KMS-11 (cell line): ENCODE data around the gene MYO18B.

ENCODE experiments used
- H2AFZ ChIP-seq: fragments of 200-600 bp; sonication (generic); 2 replicates; pipeline ENCODE4 v1.6.1; 2016; ENCODE audit warnings: antibody characterized with exemption, mixed run types, low read depth
- H3K27ac ChIP-seq: fragments of 200-600 bp; sonication (generic); 2 replicates; pipeline ENCODE4 v1.6.1; 2016; ENCODE audit warnings: mild to moderate bottlenecking, mixed run types
- H3K27me3 ChIP-seq: fragments of 200-600 bp; sonication (generic); 2 replicates; pipeline ENCODE4 v1.6.1; 2017; ENCODE audit warnings: mild to moderate bottlenecking, low read depth, mixed run types, moderate library complexity; ENCODE audit not compliant: insufficient read depth
- H3K36me3 ChIP-seq: fragments of 200-600 bp; sonication (generic); 2 replicates; pipeline ENCODE4 v1.6.1; 2017; ENCODE audit warnings: mild to moderate bottlenecking, mixed run types; ENCODE audit not compliant: insufficient read depth
- H3K4me1 ChIP-seq: fragments of 200-600 bp; sonication (generic); 2 replicates; pipeline ENCODE4 v1.6.1; 2016; ENCODE audit warnings: mild to moderate bottlenecking, low read depth, mixed run types; ENCODE audit not compliant: poor library complexity, severe bottlenecking
- H3K4me2 ChIP-seq: fragments of 200-600 bp; sonication (generic); 2 replicates; pipeline ENCODE4 v1.7.0; 2016; ENCODE audit warnings: mild to moderate bottlenecking, mixed run types
- H3K4me3 ChIP-seq: fragments of 200-600 bp; sonication (generic); IDR thresholded peaks from 2 replicates; pipeline ENCODE4 v1.6.1; 2017; ENCODE audit warnings: low read depth, low read length, mixed read lengths; ENCODE audit not compliant: insufficient read depth
- H3K79me2 ChIP-seq: fragments of 200-600 bp; sonication (generic); 2 replicates; pipeline ENCODE4 v1.6.1; 2016; ENCODE audit warnings: low read depth, mixed run types; ENCODE audit not compliant: insufficient read depth
- H3K9ac ChIP-seq: fragments of 200-600 bp; sonication (generic); 2 replicates; pipeline ENCODE4 v1.6.1; 2016; ENCODE audit warnings: mild to moderate bottlenecking, mixed run types
- H4K20me1 ChIP-seq: fragments of 200-600 bp; sonication (generic); 2 replicates; pipeline ENCODE4 v1.6.1; 2016; ENCODE audit warnings: mild to moderate bottlenecking, mixed run types; ENCODE audit not compliant: insufficient read depth
- TF ChIP-seq, protein P1 (sequence below): fragments of 200-600 bp; sonication (generic); conservative IDR thresholded peaks from 2 replicates; pipeline ENCODE4 v1.6.1; 2017; ENCODE audit warnings: low read depth, mild to moderate bottlenecking, antibody characterized with exemption, low read length, moderate library complexity, mixed read lengths

The MYO18B gene

GRCh38 chr22:25760294-25760693, 18.3 kb downstream of the MYO18B start:
- Histone ChIP-seq H3K36me3 (no peaks in the 10 kb centered on the region), H3K4me1 (no peaks in the 10 kb centered on the region), H3K27ac (no peak overlapping the region), H3K27me3 (no peaks in the 10 kb centered on the region), H3K4me2 (no peak overlapping the region), H3K79me2 (no peaks in the 10 kb centered on the region), H4K20me1 (no peaks in the 10 kb centered on the region), H3K4me3 (no peak overlapping the region), H2AFZ (no peak overlapping the region), H3K9ac (no peak overlapping the region)
- TF ChIP-seq, protein P1, sequence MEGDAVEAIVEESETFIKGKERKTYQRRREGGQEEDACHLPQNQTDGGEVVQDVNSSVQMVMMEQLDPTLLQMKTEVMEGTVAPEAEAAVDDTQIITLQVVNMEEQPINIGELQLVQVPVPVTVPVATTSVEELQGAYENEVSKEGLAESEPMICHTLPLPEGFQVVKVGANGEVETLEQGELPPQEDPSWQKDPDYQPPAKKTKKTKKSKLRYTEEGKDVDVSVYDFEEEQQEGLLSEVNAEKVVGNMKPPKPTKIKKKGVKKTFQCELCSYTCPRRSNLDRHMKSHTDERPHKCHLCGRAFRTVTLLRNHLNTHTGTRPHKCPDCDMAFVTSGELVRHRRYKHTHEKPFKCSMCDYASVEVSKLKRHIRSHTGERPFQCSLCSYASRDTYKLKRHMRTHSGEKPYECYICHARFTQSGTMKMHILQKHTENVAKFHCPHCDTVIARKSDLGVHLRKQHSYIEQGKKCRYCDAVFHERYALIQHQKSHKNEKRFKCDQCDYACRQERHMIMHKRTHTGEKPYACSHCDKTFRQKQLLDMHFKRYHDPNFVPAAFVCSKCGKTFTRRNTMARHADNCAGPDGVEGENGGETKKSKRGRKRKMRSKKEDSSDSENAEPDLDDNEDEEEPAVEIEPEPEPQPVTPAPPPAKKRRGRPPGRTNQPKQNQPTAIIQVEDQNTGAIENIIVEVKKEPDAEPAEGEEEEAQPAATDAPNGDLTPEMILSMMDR, result no peak

DNA sequence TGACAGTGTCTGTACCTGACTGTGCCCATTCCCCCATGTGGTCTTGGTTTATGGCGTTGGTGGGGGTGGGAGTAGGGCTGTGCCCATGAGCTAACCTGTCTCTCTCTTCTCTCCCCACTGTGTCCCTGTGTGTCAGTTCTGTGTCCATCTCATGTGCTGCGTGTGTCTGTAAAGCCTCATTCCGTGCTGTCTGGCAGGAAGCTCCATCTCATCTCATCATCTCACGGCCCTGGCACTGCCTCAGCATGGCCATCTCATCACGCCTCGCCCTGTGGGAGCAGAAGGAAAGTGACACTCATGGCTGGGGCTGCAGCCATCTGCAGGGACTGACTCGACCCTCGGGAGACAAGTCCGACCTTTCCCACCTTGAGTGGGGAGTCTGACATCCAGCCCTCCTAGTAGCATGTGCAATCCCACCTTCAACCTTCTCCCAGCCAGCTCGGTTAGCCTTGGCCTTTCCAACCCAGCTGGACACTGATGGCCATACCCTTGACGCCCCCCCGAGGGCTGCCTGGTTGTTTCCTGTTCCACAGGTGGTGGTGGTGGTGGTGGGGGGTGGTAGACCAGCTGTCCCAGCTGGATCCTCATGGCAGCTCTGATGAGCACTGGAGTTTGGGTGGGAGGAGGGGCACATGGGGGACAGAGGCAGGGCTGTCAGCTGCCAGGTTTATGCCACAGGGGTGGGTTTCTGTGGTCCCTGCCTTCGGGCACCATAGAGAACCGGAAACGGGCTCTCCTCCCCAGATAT, 19.0 kb downstream of the MYO18B start:
- no peak overlapping the region for H3K27ac ChIP-seq
- no peak overlapping the region for H3K4me2 ChIP-seq
- TF ChIP-seq, protein P1, result no peak
- no peaks in the 10 kb centered on the region for H3K36me3 ChIP-seq
- no peaks in the 10 kb centered on the region for H3K27me3 ChIP-seq
- no peak overlapping the region for H2AFZ ChIP-seq
- H3K4me1 ChIP-seq, result no peaks in the 10 kb centered on the region
- no peak overlapping the region for H3K4me3 ChIP-seq
- no peak overlapping the region for H3K9ac ChIP-seq
- H4K20me1 ChIP-seq, result no peaks in the 10 kb centered on the region
- H3K79me2 ChIP-seq, result no peaks in the 10 kb centered on the region

- H3K4me2 ChIP-seq, result no peak overlapping the region
Observed at GRCh38 chr22:25762147-25762546, 20.2 kb downstream of the MYO18B start.

GRCh38 chr22:25763239-25763777, 21.3 kb downstream of the MYO18B start:
- Histone ChIP-seq H3K4me1 (no peaks in the 10 kb centered on the region), H3K79me2 (no peaks in the 10 kb centered on the region), H3K36me3 (no peaks in the 10 kb centered on the region), H3K27ac (no peak overlapping the region), H3K4me2 (no peak overlapping the region), H3K9ac (no peak overlapping the region), H3K4me3 (no peak overlapping the region), H2AFZ (no peak overlapping the region), H3K27me3 (no peaks in the 10 kb centered on the region), H4K20me1 (no peaks in the 10 kb centered on the region)
- TF ChIP-seq, protein P1, result no peak

More at GRCh38 chr22:25762147-25762546, 20.2 kb downstream of the MYO18B start:
- no peaks in the 10 kb centered on the region for H3K4me1 ChIP-seq
- H2AFZ ChIP-seq, result no peak overlapping the region
- H3K27ac ChIP-seq, result no peak overlapping the region
- H4K20me1 ChIP-seq, result no peaks in the 10 kb centered on the region
- no peaks in the 10 kb centered on the region for H3K79me2 ChIP-seq
- H3K36me3 ChIP-seq, result no peaks in the 10 kb centered on the region
- H3K9ac ChIP-seq, result no peak overlapping the region
- TF ChIP-seq, protein P1, result no peak
- no peaks in the 10 kb centered on the region for H3K27me3 ChIP-seq
- H3K4me3 ChIP-seq, result no peak overlapping the region
